Measurements from ENCODE around the gene ZNF670.

ZNF670 gene

DNA sequence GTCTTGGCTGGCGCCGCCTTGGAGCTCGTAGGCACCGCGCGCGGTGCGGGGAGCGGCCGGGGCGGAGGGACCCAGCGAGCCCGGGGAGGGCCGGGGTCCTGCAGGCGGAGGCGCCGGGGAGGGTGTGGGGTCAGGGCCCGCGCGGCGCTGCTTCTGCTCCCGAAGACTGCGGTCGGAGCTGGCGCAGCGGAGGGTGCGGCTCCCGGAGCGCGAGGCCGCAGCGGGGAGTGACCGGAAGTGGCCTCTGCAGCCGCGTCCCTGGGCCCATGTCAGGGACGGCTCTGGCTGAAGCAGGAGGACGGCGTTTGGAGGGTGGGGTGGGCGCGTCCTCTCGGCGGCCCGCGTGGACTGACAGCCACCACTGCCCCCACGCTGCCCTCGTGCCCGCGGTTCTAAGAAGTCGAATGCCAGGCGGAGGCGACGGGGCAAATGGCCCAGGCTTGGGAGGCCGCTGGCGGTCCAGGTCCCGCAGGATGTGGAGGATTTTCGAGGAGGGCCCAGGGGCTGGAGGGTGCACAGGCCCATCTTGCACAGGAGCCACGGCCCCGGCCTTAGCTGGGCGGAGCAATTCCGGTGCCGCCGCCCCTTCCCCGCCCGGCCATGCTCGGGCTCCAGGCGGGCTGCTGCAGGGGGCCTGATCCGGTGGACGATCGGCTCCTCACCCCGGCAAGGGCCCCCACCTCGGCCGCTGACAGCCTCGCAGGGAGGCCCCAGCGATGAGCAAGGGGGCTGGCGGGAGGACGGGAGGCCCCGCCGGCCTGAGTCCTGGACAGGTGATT is 33.3 kb upstream of the ZNF670 start:
- DNase-seq (ENCODE audit: low read depth), result no peak
- H3K4me3 ChIP-seq (ENCODE audit: low read depth, low read length), result no peak overlapping the region
- TF ChIP-seq, protein P1, sequence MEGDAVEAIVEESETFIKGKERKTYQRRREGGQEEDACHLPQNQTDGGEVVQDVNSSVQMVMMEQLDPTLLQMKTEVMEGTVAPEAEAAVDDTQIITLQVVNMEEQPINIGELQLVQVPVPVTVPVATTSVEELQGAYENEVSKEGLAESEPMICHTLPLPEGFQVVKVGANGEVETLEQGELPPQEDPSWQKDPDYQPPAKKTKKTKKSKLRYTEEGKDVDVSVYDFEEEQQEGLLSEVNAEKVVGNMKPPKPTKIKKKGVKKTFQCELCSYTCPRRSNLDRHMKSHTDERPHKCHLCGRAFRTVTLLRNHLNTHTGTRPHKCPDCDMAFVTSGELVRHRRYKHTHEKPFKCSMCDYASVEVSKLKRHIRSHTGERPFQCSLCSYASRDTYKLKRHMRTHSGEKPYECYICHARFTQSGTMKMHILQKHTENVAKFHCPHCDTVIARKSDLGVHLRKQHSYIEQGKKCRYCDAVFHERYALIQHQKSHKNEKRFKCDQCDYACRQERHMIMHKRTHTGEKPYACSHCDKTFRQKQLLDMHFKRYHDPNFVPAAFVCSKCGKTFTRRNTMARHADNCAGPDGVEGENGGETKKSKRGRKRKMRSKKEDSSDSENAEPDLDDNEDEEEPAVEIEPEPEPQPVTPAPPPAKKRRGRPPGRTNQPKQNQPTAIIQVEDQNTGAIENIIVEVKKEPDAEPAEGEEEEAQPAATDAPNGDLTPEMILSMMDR (IDR thresholded peaks at IDR 0.05; ENCODE audit: insufficient read depth, low read depth, low read length, missing control alignments), result no peak

DNA sequence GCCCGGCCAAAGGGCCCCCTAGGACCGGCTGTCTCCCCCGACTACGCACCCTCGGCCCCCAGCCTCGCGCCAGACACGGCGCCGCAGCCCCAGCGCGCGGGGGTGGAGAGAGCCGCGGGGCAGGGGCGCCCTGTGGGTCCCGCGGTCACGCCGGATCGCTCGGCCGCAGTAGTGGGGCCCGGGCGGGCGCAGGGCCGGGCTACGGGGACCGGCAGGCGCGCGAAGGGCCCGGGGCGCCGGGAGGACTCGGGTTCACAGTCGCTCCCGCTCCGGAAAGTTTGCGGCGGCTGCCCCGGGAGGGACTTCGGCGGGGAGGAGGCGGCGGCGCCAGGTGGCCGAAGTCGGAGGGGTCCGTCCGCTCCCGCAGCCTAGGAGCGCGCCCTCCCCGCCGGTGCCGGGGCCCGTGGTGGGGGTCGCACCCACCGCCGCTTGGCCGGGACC is 32.7 kb upstream of the ZNF670 start:
- TF ChIP-seq, protein P1 (IDR thresholded peaks at IDR 0.05; ENCODE audit: insufficient read depth, low read depth, low read length, missing control alignments), result no peak
- no peak for DNase-seq (ENCODE audit: low read depth)
- H3K4me3 ChIP-seq (ENCODE audit: low read depth, low read length), result no peak overlapping the region

DNA sequence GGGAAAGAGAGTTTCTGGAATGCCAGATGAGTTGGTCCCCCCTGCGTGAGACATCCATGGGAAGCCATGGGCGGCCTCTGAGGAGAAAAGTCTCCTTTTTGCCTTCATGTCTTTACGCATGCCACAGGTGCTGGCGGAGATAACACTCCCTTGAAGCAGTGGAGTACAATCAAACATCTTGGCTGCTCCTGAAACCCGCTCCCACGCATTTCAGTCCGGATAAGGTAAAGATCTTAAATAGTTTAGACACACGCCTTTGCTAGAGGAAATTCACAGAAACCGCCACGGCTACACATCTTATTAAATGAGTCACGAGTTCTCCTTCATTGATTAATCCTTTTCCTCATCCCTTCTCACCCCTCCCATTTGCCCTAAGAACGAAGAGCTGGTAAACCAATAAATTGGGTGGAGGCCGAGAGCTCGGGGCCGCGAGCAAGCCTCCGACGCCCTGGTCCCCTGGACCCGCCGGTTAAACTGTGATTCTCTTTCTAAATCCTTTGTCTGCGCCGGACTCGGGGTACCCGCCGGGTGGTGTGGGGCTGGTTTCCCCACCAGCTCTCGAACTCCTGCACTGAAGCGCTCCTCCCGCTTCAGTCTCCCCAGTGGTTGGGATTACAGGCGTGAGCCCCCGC is 32.1 kb upstream of the ZNF670 start:
- no peak overlapping the region for H3K4me3 ChIP-seq (ENCODE audit: low read depth, low read length)
- DNase-seq (ENCODE audit: low read depth), result no peak
- TF ChIP-seq, protein P1 (IDR thresholded peaks at IDR 0.05; ENCODE audit: insufficient read depth, low read depth, low read length, missing control alignments), result no peak

- no peak for DNase-seq (ENCODE audit: low read depth)
- no peak overlapping the region for H3K4me3 ChIP-seq (ENCODE audit: low read depth, low read length)
Measured at GRCh38 chr1:247107694-247108093, 29.1 kb upstream of the ZNF670 start.

DNA sequence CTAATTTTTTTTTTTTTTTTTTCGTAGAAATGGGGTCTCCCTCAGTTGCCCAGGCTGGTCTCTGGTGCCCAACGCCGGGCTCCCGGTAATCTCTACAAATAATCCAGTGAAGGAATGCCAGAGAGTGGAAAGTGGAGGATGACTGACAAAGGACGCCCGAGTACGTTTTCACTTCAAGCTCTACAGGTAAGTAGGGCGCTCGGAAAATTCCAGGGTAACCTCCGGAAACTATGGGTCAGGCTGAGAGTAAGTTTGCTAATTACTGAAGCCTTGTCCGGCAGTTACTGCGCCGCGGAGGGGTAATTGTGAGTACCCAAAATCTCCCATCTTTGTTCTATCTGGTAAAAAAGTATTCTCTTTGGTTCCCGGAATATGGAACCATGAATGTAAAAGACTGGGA is 27.4 kb upstream of the ZNF670 start:
- DNase-seq (ENCODE audit: low read depth), result no peak
- TF ChIP-seq, protein P1 (IDR thresholded peaks at IDR 0.05; ENCODE audit: insufficient read depth, low read depth, low read length, missing control alignments), result no peak
- H3K4me3 ChIP-seq (ENCODE audit: low read depth, low read length), result no peak overlapping the region

More at GRCh38 chr1:247107694-247108093, 29.1 kb upstream of the ZNF670 start:
- TF ChIP-seq, protein P1 (IDR thresholded peaks at IDR 0.05; ENCODE audit: insufficient read depth, low read depth, low read length, missing control alignments), result no peak

DNA sequence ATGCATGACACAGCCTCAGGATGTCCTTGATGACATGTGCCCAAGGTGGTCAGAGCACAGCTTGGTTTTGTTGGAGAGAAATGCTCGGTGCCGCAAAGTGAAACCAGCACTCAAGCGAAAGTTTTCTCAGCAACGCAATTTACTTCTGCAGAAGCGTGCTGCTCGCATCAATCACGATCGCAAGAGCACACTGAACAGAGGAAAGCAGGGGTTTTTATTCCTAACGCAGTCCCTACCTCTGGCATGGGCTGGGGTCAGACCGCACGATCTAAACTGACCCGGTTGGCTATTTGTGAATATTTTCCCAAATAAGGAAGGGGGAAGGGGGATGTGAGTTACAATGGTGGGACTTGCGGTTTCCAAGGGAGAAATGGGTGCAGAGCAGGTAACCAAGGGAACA is 26.4 kb upstream of the ZNF670 start:
- peak overlapping the region; percentile 96 for H3K4me3 ChIP-seq (ENCODE audit: low read depth, low read length)
- TF ChIP-seq, protein P1 (IDR thresholded peaks at IDR 0.05; ENCODE audit: insufficient read depth, low read depth, low read length, missing control alignments), result no peak

More for the DNA sequence above, 26.4 kb upstream of the ZNF670 start:
- no peak for DNase-seq (ENCODE audit: low read depth)

Data from GM12865 (cell line).